ENCODE measurements around the gene LAYN. TPM values are rescaled to one million over a fixed set of nuclear protein-coding genes. Genes with fewer than 3 reads are reported as not detected.

The LAYN gene
- total RNA-seq, 4 donors from 2014 or later: 8.2 to 47.8 (median 37.2) TPM

DNA sequence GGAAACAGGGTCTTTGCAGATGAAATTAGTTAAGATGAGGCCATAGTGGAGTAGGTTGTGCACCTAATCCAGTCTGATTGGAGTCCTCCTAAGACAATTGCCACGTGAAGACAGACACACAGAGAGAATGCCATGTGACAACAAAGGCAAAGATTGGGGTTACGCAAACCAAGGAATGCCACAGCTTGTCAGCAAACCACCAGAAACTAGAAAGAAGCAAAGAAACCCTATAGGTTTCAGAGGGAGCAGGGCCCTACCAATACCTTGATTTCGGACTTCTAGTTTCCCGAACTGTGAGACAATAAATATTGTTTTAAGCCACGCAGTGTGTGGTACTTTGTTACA is 8.2 kb upstream of the LAYN start:
- no peak for TF ChIP-seq POLR2AphosphoS5 (IDR thresholded peaks at IDR 0.05)
- TF ChIP-seq POLR2A (IDR thresholded peaks at IDR 0.05): no peak
- TF ChIP-seq, protein P1, sequence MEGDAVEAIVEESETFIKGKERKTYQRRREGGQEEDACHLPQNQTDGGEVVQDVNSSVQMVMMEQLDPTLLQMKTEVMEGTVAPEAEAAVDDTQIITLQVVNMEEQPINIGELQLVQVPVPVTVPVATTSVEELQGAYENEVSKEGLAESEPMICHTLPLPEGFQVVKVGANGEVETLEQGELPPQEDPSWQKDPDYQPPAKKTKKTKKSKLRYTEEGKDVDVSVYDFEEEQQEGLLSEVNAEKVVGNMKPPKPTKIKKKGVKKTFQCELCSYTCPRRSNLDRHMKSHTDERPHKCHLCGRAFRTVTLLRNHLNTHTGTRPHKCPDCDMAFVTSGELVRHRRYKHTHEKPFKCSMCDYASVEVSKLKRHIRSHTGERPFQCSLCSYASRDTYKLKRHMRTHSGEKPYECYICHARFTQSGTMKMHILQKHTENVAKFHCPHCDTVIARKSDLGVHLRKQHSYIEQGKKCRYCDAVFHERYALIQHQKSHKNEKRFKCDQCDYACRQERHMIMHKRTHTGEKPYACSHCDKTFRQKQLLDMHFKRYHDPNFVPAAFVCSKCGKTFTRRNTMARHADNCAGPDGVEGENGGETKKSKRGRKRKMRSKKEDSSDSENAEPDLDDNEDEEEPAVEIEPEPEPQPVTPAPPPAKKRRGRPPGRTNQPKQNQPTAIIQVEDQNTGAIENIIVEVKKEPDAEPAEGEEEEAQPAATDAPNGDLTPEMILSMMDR (IDR thresholded peaks at IDR 0.05): no peak
- no peak for TF ChIP-seq EP300 (IDR thresholded peaks at IDR 0.05)

DNA sequence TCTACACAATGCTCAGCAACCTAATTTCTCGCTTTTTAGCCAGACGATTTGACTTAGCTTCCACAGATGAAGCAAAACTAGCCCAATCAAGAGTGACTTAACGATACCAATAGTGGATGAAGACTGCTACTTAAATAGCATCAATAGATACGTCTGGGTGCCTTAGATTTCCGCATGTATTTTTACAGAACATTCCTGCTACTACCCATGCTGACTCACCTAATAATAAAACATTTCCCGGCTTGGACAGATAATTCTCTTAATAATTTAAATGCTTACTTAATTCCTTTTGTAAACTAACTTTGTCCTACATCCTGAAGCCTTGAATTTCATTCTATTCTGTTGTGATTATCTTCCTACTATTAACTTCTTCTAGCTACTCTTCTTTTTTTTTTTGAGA is 5.2 kb upstream of the LAYN start:
- Histone ChIP-seq H3K36me3 (no peaks in the 10 kb centered on the region), H3K9me3 (no peaks in the 10 kb centered on the region), H3K27me3 (peaks cover 27% of the 10 kb centered on the region), H3K4me1 (peaks cover 0 to 9% (median 4%) of the 10 kb centered on the region in 3 donors), H3K4me3 (no peak overlapping the region), H3K27ac (no peak overlapping the region)
- 76 to 83% methylated on average over 6 of the region's 6 CpGs for WGBS, 2 donors (ENCODE audit: low coverage in 1 of 2)
- TF ChIP-seq POLR2A (IDR thresholded peaks at IDR 0.05) (no peak), EP300 (IDR thresholded peaks at IDR 0.05) (no peak), POLR2AphosphoS5 (IDR thresholded peaks at IDR 0.05) (no peak)
- TF ChIP-seq, protein P1 (IDR thresholded peaks at IDR 0.05): no peak
- no peak for ATAC-seq

More for the DNA sequence above, 8.2 kb upstream of the LAYN start:
- Histone ChIP-seq H3K4me3 (no peak overlapping the region), H3K27me3 (peaks cover 12% of the 10 kb centered on the region), H3K27ac (no peak overlapping the region), H3K9me3 (no peaks in the 10 kb centered on the region), H3K36me3 (no peaks in the 10 kb centered on the region), H3K4me1 (no peaks in the 10 kb centered on the region)
- ATAC-seq: no peak
- 84 to 93% methylated on average over 3 to 5 of the region's 5 CpGs for WGBS, 2 donors (ENCODE audit: low coverage in 1 of 2)

DNA sequence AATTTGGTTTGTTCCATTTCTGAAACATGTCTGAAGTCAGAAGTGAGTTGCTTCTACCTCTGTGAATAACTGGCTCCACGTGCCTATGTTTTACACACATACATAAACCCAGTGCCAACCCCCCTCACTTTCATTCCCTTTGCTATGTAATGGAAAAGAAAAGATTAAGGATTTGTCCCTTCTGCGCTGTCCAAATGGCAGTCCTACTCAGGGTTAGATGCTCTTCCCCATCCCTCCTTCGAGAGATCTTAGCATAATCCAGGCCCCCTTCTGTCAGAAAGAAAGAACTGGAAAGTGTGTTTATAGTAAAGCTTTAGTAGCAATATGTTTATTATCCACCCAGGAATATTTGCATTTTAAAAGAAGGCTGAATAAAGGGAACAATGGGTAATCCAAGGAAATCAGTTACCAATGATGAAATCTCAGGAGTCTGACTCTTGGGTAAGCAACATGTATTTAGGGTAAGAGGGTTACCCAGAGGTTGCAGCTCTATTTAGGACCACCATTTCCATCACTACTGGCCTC is 3.1 kb upstream of the LAYN start:
- H3K27me3 ChIP-seq: peaks cover 39% of the 10 kb centered on the region
- no peak overlapping the region for H3K27ac ChIP-seq
- no peak overlapping the region for H3K4me3 ChIP-seq
- TF ChIP-seq EP300 (IDR thresholded peaks at IDR 0.05): no peak
- no peak for TF ChIP-seq POLR2A (IDR thresholded peaks at IDR 0.05)
- TF ChIP-seq POLR2AphosphoS5 (IDR thresholded peaks at IDR 0.05): no peak
- TF ChIP-seq, protein P1 (IDR thresholded peaks at IDR 0.05): no peak
- H3K4me1 ChIP-seq: peaks cover 0 to 30% (median 6%) of the 10 kb centered on the region in 3 donors
- no peaks in the 10 kb centered on the region for H3K9me3 ChIP-seq
- no peaks in the 10 kb centered on the region for H3K36me3 ChIP-seq
- 75 to 84% methylated on average over 1 to 3 of the region's 3 CpGs for whole genome bisulfite sequencing, 2 donors (ENCODE audit: low coverage in 1 of 2)
- ATAC-seq: no peak

DNA sequence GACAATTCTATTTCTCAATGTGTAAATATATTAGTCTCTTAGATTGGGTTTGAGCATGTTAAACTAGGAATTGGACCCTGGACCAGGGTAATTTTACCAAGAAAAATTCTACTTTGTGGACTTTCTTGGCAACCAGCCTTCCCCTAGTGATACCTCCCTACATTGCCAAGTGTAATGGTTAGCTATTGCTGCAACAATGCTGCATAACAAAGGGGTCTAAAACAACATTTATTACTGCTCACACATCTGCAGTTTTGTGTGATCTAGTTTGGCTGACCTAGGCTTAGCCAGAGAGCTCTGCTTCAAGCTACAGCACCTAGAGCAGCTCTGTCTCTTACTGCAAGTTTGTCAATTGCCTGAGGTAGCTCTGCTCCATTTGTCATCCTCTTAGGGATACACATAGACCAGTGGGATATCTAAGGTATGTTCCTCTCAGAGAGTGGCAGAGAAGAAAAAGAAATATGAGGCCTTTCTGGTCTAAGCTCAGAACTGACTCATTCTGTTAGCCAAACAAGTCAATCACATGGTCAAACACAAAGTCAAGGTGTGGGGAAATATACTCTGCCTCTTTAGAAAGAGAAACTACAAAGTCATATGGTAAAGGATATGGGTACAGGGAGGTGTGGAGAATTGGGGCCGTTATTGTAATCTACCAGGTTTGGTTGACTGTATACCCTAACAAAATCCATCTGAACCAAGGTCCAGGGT is 2.0 kb upstream of the LAYN start:
- TF ChIP-seq POLR2AphosphoS5 (IDR thresholded peaks at IDR 0.05): no peak
- TF ChIP-seq, protein P1 (IDR thresholded peaks at IDR 0.05): no peak
- no peak for TF ChIP-seq POLR2A (IDR thresholded peaks at IDR 0.05)
- no peak for TF ChIP-seq EP300 (IDR thresholded peaks at IDR 0.05)
- Histone ChIP-seq H3K4me1 (peaks cover 0 to 32% (median 6%) of the 10 kb centered on the region in 3 donors), H3K27me3 (peaks cover 39% of the 10 kb centered on the region), H3K36me3 (no peaks in the 10 kb centered on the region), H3K4me3 (no peak overlapping the region), H3K27ac (no peak overlapping the region), H3K9me3 (no peaks in the 10 kb centered on the region)
- WGBS, 2 donors (ENCODE audit: low coverage in 1 of 2): 100% methylated on average over 1 of the region's 1 CpG; no CpG with 5 or more reads in 1 of the 2 donors
- ATAC-seq: no peak

All from gastroesophageal sphincter (tissue), 4 donors.